SK-N-MC (cell line): Measurements from ENCODE around the gene ZNF518B.

Experiments
- EZH2 ChIP-seq: fragments of 200-600 bp; sonication (generic); IDR thresholded peaks from one replicate; pipeline ENCODE4 v1.6.1; 2017; ENCODE audit warnings: antibody characterized with exemption
- FOXP2 ChIP-seq: optimal IDR thresholded peaks from 2 replicates; pipeline ENCODE3; 2011; ENCODE audit warnings: mild to moderate bottlenecking, moderate library complexity; ENCODE audit not compliant: insufficient read depth; ENCODE audit errors: extremely low read length, control extremely low read depth
- POLR2AphosphoS5 ChIP-seq: IDR thresholded peaks from 2 replicates; pipeline ENCODE4 v1.6.1; 2012; ENCODE audit warnings: mild to moderate bottlenecking, low read depth, low read length, borderline replicate concordance

DNA sequence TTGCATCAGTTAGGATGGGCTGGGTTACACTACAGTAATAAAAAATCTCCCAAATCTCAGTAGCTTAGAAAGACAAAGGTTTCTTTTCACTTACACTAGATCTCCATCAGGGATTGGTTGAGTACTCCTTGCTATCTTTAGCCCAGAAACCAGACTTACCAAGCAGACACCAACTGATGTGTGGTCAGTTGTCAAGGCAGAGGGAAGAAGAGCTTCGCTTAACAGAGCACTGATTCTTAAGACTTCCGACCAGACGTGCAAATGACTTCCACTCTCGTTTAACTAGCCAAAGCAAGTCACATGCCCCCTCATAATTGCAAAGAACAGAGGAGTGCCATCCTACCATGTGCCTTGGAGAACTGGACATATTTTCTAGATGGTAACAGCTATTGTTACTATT lies 5.7 kb upstream of the ZNF518B start:
- TF ChIP-seq POLR2AphosphoS5 (no peak), EZH2 (no peak), FOXP2 (no peak)
